ENCODE measurements around the gene EVI5L.

DNA sequence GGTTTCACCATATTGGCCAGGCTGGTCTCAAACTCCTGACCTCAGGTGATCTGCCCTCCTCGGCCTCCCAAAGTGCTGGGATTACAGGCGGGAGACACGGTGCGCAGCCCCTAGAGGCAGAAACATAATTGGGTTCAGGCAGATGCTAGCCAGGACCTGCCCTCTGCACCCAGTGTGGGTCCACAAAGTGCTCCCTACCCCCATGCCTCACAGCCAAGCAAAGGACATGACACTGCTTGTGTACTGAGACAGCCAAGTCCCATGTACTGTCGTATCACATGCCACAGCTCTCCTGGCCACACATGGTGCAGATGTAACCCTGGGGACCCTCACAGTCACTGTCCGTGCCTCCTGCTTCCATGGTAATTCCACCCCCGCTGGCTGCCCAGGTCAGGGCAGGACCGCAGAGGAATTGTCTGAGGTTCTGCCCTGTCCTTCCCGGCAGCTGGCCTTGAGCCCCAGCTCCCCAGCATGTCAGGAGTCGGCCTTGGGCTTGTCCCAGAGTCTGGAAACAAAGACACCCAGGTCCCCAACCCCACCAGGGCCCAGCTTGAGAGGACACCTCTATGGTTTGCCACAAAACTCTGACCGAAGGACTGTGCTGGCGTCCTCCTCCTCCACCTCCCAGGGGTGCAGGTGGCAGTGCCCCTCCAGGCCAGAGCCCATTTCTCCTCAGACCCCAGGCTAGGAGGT lies 36.5 kb downstream of the EVI5L start:
- TF ChIP-seq POLR2AphosphoS5 (IDR thresholded peaks at IDR 0.05; ENCODE audit: insufficient read depth in 1 of 2, low read depth in 1 of 2) = no peak
- TF ChIP-seq, protein P1, sequence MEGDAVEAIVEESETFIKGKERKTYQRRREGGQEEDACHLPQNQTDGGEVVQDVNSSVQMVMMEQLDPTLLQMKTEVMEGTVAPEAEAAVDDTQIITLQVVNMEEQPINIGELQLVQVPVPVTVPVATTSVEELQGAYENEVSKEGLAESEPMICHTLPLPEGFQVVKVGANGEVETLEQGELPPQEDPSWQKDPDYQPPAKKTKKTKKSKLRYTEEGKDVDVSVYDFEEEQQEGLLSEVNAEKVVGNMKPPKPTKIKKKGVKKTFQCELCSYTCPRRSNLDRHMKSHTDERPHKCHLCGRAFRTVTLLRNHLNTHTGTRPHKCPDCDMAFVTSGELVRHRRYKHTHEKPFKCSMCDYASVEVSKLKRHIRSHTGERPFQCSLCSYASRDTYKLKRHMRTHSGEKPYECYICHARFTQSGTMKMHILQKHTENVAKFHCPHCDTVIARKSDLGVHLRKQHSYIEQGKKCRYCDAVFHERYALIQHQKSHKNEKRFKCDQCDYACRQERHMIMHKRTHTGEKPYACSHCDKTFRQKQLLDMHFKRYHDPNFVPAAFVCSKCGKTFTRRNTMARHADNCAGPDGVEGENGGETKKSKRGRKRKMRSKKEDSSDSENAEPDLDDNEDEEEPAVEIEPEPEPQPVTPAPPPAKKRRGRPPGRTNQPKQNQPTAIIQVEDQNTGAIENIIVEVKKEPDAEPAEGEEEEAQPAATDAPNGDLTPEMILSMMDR (IDR thresholded peaks at IDR 0.05) = no peak
